Eye (tissue), 1 donor: ENCODE results near the gene LRRC42.
"Not testable (repeated sequence)": the region's sequence is repeated elsewhere in the genome, so short reads cannot be mapped to it uniquely, and the experiment has no call there.

Experiments
- DNase-seq: peaks from one replicate; pipeline ENCODE4 v3.0.0-alpha.2; 2015

LRRC42 gene

GRCh38 chr1:53968125-53968513 is 22.0 kb downstream of the LRRC42 start:
- DNase-seq, result no peak

GRCh38 chr1:53969323-53969722 is 23.2 kb downstream of the LRRC42 start:
- DNase-seq, result not testable (repeated sequence)

DNA sequence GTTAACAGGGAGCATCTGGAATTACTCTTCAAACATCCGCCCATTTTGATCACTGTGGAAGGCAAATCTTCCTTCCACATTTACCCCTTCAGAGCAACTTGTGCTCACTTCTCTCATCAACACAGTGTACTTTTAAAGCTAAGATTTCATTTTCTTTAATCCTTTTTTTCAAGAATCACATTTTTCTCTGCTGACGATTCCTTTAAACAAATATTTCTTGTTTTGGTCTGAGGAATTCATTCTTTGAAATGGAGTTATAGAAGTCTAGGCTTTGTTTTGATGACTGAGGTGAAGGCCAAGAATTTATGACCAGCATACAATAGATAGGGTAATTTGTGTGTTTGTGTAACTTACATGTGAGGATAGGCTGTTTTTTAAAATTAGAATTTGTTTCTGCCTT is 25.6 kb downstream of the LRRC42 start:
- no peak for DNase-seq

- no peak for DNase-seq
These were observed 29.7 kb downstream of the LRRC42 start for GRCh38 chr1:53975861-53976260.

DNA sequence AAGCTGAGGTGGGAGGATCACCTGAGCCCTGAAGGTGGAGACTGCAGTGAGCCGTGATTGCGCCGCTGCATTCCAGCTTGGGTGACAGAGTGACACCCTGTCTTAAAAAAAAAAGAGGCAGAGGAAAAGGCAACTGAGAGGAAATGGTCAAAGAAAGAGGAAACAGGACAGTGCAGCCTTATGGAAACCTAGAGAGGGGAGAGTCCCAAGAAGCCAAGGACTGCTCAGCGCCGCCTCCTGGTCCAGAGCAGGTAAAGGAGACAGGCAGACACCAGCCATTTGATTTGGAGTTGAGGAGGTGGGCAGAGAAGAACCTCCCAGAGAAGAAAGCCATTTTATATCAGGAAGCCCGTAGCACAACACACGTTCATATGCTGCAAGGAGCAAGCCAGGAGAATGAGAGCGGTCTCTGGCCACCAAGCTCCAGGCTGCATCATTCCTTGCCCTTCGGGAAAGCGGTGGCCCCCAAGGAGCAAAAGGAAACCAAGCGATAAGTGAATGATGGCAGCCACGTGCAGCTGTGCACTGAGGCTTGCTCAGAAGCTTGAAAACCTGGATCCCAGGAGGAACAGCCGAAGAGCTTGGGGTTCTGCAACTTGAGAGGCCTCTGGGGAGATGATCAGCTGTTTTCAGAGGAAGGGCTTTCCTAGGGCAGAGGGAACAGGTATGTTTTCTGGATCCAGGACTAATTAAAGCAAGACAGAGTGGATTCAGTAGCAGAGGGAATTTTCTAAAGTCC is 33.7 kb downstream of the LRRC42 start:
- DNase-seq, result peak; percentile 60

- DNase-seq, result no peak
These were observed 35.1 kb downstream of the LRRC42 start for GRCh38 chr1:53981220-53981619.

- peak; percentile 60 for DNase-seq
These were observed 36.0 kb downstream of the LRRC42 start for GRCh38 chr1:53982034-53982762.

DNA sequence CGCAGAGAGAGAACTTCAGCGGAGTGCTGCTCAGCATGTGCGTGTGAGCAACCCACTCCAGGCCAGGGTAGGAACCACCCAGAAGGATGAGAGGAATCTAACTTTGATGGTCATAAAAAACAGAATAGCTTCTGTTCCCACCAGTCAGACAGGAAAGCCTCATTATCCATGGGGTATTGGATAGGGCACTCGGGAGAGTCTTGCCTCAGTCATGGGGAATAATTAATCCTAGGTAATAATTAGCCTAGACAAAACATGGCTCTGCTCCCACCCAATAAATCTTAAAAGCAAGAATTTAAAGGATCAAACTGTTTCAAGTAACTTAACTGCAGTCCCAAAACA is 36.6 kb downstream of the LRRC42 start:
- no peak for DNase-seq

DNA sequence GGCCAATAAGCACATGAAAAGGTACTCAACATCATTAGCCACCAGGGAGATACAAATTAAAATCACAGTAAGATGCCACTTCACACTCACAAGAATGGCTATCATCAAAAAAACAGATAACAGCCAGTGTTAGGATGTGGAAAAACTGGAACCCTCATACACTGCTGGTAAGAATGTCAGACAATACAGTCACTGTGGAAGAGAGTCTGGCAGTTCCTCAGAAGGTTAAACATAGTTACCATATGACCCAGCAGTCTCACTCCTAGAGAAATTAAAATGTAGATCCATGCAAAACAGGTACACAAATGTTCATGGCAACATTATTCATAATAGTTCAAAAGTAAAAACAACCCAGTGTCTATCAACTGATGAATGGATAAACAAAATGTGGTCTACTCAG is 38.6 kb downstream of the LRRC42 start:
- DNase-seq, result no peak

- no peak for DNase-seq
These were observed 40.3 kb downstream of the LRRC42 start for GRCh38 chr1:53986458-53986857.

DNA sequence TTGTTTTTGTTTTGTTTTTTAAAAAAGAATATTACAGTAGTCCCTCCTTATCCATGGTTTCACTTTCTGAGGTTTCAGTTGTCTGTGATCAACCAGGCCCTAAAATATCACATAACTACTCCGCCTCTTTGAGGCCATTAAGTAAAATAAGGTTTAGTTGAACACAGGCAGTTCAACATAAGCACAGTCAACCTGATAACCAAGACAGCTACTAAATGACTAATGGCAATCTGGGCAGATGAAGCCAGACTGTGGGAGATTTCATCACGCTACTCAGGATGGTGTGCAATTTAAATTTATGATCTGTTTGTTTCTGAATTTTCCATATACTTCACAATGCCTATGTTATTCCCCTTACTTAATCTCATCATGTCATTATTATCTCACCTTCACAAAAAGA is 41.7 kb downstream of the LRRC42 start:
- no peak for DNase-seq

- no peak for DNase-seq
These were observed 46.1 kb downstream of the LRRC42 start for GRCh38 chr1:53992085-53992874.

GRCh38 chr1:53994516-53994915 is 48.4 kb downstream of the LRRC42 start:
- DNase-seq, result not testable (repeated sequence)

GRCh38 chr1:53995683-53996082 is 49.5 kb downstream of the LRRC42 start:
- no peak for DNase-seq

DNA sequence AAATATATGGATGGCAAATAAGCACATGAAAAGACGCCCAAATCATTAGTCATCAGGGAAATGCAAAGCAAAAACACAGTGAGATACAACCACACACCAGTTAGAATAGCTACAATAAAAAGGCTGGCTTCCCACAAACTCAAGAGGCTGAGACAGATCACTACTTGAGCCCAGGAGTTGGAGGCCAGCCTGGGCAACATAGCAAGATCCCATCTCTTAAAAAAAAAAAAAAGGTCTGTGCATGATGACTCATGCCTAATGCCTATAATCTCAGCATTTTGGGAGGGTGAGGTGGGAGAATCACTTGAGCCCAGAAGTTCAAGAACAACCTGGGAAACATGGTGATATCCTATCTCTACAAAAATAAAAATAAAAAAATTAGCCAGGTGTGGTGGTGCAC is 52.1 kb downstream of the LRRC42 start:
- no peak for DNase-seq

GRCh38 chr1:53999920-54000319 is 53.8 kb downstream of the LRRC42 start:
- DNase-seq, result no peak

- DNase-seq, result no peak
These were observed 55.4 kb downstream of the LRRC42 start for GRCh38 chr1:54001591-54001990.

DNA sequence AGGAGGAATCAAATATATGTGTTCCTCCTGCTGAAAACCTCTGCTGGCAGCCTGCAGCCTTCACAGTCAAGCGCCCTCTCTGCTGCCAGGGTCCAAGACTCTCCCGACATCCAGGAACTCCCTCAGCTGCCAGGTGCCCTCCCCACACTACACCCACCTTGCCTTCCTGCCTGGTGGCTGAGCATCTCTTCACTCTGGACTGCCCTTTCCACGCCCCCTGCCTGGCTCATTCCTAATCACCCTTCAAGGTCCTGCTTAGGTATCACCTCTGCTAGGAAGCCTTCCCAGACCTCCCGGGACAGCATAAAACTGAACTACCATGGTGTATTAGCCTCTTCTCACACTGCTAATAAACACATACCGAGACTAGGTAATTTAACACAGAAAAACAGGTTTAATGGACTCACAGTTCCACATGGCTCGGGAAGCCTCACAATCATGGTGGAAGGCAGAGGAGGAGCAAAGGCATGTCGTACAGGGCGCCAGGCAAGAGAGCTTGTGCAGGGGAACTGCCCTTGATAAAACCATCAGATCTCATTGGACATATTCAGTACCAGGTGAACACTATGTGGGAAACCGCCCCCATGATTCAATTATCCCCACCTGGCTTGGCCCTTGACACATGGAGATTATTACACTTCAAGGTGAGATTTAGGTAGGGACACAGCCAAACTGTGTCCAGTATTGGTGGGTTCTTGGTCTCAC is 56.5 kb downstream of the LRRC42 start:
- no peak for DNase-seq

DNA sequence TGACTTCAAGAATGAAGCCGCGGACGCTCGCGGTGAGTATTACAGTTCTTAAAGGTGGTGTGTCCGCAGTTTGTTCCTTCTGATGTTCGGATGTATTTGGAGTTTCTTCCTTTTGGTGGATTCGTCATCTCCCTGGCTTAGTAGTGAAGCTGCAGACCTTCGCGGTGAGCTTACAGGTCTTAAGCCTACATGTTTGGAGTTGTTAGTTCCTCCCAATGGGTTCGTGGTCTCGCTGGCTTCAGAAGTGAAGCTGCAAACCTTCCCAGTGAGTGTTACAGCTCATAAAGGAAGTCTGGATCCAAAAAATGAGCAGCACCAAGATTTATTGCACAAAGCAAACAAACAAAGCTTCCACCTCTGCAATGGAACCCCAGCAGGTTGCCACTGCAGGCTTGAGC is 57.1 kb downstream of the LRRC42 start:
- no peak for DNase-seq

DNA sequence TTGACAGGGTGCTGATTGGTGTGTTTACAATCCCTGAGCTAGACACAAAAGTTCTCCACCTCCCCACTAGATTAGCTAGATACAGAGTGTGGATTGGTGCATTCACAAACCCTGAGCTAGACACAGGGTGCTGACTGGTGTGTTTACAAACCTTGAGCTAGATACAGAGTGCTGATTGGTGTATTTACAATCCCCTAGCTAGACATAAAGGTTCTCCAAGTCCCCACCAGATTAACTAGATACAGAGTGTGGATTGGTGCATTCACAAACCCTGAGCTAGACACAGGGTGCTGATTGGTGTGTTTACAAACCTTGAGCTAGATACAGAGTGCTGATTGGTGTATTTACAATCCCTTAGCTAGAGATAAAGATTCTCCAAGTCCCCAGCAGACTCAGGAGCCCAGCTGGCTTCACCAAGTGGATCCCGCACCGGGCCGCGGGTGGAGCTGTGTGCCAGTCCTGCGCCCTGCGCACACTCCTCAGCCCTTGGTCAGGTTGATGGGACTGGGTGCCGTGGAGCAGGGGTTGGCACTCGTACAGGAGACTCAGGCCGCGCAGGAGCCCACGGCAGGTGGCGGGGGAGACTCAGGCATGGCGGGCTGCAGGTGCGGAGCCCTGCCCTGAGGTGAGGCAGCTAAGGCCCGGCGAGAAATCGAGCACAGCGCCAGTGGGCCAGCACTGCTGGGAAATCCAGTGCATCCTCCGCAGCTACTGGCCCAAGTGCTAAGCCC is 57.8 kb downstream of the LRRC42 start:
- DNase-seq, result not testable (repeated sequence)

DNA sequence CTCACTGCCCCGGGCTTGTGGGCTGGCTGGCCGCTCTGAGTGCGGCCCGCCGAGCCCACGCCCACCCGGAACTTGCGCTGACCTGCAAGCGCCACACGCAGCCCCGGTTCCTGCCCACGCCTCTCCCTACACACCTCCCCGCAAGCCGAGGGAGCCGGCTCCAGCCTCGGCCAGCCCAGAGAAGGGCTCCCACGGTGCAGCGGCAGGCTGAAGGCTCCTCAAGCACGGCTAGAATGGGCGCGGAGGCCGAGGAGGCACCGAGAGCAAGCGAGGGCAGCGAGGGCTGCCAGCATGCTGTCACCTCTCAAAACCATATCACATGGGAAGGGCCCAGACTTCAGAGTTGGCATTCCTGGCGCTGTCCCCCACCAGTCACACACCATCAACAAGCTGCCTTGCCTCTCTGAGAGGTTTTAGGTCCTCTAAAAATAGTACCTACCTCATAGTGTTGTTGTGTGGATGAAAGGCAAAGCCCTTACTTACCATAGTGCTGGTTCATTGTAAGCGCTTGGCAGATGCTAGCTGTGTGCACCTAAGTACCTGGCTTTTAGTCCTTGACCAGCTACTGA is 58.4 kb downstream of the LRRC42 start:
- DNase-seq, result no peak

DNA sequence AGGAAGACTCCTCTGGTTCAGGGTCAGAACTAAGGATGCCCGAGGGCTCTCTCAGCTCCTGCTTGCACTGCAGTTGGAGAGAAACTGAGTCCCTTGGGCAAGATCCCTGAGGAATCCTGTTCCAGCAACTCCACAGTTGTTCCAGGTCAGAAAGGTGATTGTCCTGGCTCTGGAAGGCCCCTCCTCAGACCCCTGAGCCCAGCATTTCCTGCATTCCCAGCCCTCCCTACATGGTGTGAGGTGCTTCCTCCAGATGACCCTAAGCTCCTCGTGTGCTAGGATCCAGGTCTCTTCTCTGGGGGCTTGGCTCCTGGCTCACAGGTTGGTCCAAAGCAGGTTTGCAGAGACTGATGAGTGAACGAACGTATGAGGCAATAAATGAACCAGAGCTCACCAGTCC is 60.4 kb downstream of the LRRC42 start:
- DNase-seq, result no peak
